Muscle of leg (tissue), 11 donors: Measurements from ENCODE around the gene SRGAP3. TPM values are rescaled to one million over a fixed set of nuclear protein-coding genes. Genes with fewer than 3 reads are reported as not detected.

Source experiments
- DNase-seq: peaks from one replicate; pipeline ENCODE4 v3.0.0; 2013
- H3K27ac ChIP-seq: one replicate; pipeline ENCODE4 v1.5.1; 2013; ENCODE audit warnings: mild to moderate bottlenecking, low read length, control low read depth
- H3K27me3 ChIP-seq: one replicate; pipeline ENCODE4 v1.6.1; 2013; ENCODE audit warnings: low read length; ENCODE audit not compliant: control insufficient read depth, insufficient read depth
- H3K36me3 ChIP-seq: one replicate; pipeline ENCODE4 v1.6.1; 2013; ENCODE audit warnings: low read length; ENCODE audit not compliant: control insufficient read depth, insufficient read depth
- H3K4me1 ChIP-seq: one replicate; pipeline ENCODE4 v1.6.1; 2013; ENCODE audit warnings: low read length; ENCODE audit not compliant: control insufficient read depth, insufficient read depth
- H3K4me3 ChIP-seq: one replicate; pipeline ENCODE4 v1.5.1; 2013; ENCODE audit warnings: low read length, control low read depth
- H3K9me3 ChIP-seq: replicated peaks from 2 replicates; pipeline ENCODE4 v1.6.1; 2013; ENCODE audit warnings: low read depth, low read length; ENCODE audit not compliant: control insufficient read depth
- WGBS: methylation state at CpG from one replicate; pipeline ENCODE4 v1.1.5; 2013; ENCODE audit warnings: missing lambda C conversion rate; ENCODE audit not compliant: insufficient coverage; 5-methylcytosine and 5-hydroxymethylcytosine counted together
- polyA plus RNA-seq, 8 donors: library from polyadenylated mRNA; unstranded; fragments of 120-200 nt; gene quantifications; one replicate each; pipeline versions ENCODE4 v1.2.1 to v1.2.3, GENCODE V29; 2013; ENCODE audit warnings: inconsistent platforms in 1 of 8, low replicate concordance in 1 of 8; ENCODE audit not compliant: insufficient read length in 8 of 8, insufficient read depth in 1 of 8
- total RNA-seq: library from RNA; stranded (reverse); fragments of 120-200 nt; gene quantifications from one replicate; pipeline ENCODE4 v1.2.4, GENCODE V29; 2013

SRGAP3 gene
- total and polyA plus RNA-seq, 9 donors, result 16.2 to 25.7 (median 20.2) TPM

GRCh38 chr3:9195390-9195789 lies 54.1 kb downstream of the SRGAP3 start:
- Histone ChIP-seq H3K27ac (no peak overlapping the region), H3K4me1 (peaks cover 14% of the 10 kb centered on the region), H3K27me3 (no peaks in the 10 kb centered on the region), H3K4me3 (no peak overlapping the region), H3K36me3 (peaks cover 4% of the 10 kb centered on the region), H3K9me3 (no peaks in the 10 kb centered on the region)
- WGBS, result 100% methylated on average over 2 of the region's 3 CpGs
- DNase-seq, result no peak

DNA sequence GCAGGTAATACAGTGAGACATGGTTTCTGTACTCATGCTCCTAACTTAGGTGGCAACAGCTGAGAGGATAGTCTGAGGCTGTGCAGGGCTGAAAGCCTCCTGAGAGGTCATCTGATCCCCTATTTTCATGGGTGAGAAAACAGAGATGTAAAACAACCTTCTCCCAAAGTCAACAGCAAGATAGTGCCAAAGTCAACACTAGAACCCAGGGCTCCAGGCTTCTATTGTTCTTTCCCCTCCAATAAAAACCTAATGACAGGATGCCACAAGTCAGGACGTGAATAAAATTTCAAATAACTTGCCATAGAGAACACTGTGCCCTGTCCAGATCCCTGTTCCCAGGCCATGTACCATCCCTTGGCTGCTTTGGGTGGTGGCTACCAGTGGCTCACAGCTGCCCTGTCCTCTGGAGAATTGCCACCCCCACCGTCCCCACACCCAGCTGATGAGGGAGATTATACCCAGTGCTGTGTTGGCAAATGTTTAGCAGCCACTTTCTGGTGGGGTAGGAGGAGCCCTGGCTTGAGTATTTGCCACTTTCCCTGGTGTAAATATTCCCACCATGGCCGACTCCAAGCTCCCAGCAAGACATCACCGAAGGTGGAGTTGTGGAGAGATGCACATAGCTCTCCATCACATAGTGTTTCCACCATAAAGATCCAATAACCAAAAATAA lies 54.8 kb downstream of the SRGAP3 start:
- Histone ChIP-seq H3K4me3 (no peak overlapping the region), H3K9me3 (no peaks in the 10 kb centered on the region), H3K27me3 (no peaks in the 10 kb centered on the region), H3K36me3 (peaks cover 4% of the 10 kb centered on the region), H3K27ac (no peak overlapping the region), H3K4me1 (peaks cover 14% of the 10 kb centered on the region)
- WGBS, result 100% methylated on average over 1 of the region's 4 CpGs
- DNase-seq, result no peak

DNA sequence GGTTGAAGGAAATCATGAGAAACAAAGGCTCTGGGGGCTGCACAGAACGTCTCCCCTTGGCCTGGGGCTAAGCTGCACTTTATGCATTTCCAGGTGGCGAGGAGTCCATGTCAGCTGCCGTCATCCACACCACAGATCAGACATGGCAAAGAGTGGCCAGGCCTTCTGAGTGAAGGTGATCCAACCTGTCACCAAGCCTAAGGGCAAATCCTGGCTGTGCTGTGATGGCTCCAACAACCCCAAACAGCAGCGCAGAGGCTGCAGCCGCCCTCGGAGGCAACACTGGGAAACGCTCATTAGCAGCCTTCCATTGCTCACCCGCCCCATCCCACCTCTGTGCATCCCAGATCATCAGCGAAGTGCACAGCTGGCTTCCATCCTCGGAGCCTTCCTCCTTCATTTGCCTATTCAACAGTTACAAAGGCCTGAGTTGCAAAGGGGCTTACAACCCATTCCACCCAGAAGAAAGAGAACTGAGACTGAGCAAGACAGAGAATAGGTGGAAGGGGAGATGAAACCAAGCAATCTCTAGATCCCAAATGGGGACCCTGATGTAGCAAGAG lies 55.7 kb downstream of the SRGAP3 start:
- no peaks in the 10 kb centered on the region for H3K27me3 ChIP-seq
- no peak overlapping the region for H3K4me3 ChIP-seq
- H3K27ac ChIP-seq, result no peak overlapping the region
- peaks cover 4% of the 10 kb centered on the region for H3K36me3 ChIP-seq
- 57% methylated on average over 8 of the region's 10 CpGs for WGBS
- no peaks in the 10 kb centered on the region for H3K9me3 ChIP-seq
- H3K4me1 ChIP-seq, result peaks cover 14% of the 10 kb centered on the region
- no peak for DNase-seq

GRCh38 chr3:9193211-9193610 lies 56.2 kb downstream of the SRGAP3 start:
- Histone ChIP-seq H3K4me3 (no peak overlapping the region), H3K36me3 (peaks cover 4% of the 10 kb centered on the region), H3K9me3 (no peaks in the 10 kb centered on the region), H3K4me1 (peaks cover 14% of the 10 kb centered on the region), H3K27ac (no peak overlapping the region), H3K27me3 (no peaks in the 10 kb centered on the region)
- DNase-seq, result no peak
- 90% methylated on average over 4 of the region's 4 CpGs for WGBS

- no peaks in the 10 kb centered on the region for H3K9me3 ChIP-seq
- no peaks in the 10 kb centered on the region for H3K27me3 ChIP-seq
- peaks cover 4% of the 10 kb centered on the region for H3K36me3 ChIP-seq
- DNase-seq, result no peak
- no peak overlapping the region for H3K27ac ChIP-seq
- no peak overlapping the region for H3K4me3 ChIP-seq
- H3K4me1 ChIP-seq, result peaks cover 14% of the 10 kb centered on the region
- 81% methylated on average over 8 of the region's 9 CpGs for WGBS
Measured at GRCh38 chr3:9192248-9193025, 57.0 kb downstream of the SRGAP3 start.

DNA sequence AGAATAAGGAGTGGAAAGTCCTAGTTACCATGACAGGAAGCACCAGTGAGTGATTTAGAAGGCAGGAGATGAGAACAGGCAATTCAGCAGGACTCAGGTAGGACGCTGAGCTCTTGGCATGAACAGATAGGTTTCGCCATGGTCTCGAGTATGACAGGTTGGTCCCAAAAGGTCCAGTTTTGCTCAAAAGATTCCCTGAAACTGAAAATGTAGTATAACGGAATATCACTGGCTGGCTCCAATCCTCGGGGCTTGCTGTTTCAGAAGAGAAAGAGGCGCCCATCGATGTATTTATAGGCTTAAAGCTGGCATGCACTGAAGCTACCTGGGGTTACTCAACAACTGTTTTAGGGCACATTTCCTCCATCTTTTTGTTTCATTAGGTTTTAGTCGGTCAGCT lies 59.2 kb downstream of the SRGAP3 start:
- 87% methylated on average over 7 of the region's 8 CpGs for WGBS

GRCh38 chr3:9188583-9188982 lies 60.9 kb downstream of the SRGAP3 start:
- no CpG with 5 or more reads among the region's 1 CpG for WGBS
- H3K36me3 ChIP-seq, result peaks cover under 1% of the 10 kb centered on the region
- no peaks in the 10 kb centered on the region for H3K27me3 ChIP-seq
- no peak overlapping the region for H3K27ac ChIP-seq
- peaks cover 20% of the 10 kb centered on the region for H3K4me1 ChIP-seq
- no peak overlapping the region for H3K4me3 ChIP-seq
- no peak for DNase-seq
- no peaks in the 10 kb centered on the region for H3K9me3 ChIP-seq

More for the DNA sequence above, 59.2 kb downstream of the SRGAP3 start:
- no peak overlapping the region for H3K27ac ChIP-seq
- peaks cover 4% of the 10 kb centered on the region for H3K36me3 ChIP-seq
- H3K4me3 ChIP-seq, result no peak overlapping the region
- peaks cover 13% of the 10 kb centered on the region for H3K4me1 ChIP-seq
- no peaks in the 10 kb centered on the region for H3K27me3 ChIP-seq
- no peak for DNase-seq
- H3K9me3 ChIP-seq, result no peaks in the 10 kb centered on the region

- Histone ChIP-seq H3K36me3 (no peaks in the 10 kb centered on the region), H3K4me1 (peaks cover 28% of the 10 kb centered on the region), H3K27me3 (no peaks in the 10 kb centered on the region), H3K27ac (no peak overlapping the region), H3K9me3 (no peaks in the 10 kb centered on the region), H3K4me3 (no peak overlapping the region)
- no peak for DNase-seq
- WGBS, result 74% methylated on average over 4 of the region's 5 CpGs
Measured at GRCh38 chr3:9185701-9186100, 63.7 kb downstream of the SRGAP3 start.

DNA sequence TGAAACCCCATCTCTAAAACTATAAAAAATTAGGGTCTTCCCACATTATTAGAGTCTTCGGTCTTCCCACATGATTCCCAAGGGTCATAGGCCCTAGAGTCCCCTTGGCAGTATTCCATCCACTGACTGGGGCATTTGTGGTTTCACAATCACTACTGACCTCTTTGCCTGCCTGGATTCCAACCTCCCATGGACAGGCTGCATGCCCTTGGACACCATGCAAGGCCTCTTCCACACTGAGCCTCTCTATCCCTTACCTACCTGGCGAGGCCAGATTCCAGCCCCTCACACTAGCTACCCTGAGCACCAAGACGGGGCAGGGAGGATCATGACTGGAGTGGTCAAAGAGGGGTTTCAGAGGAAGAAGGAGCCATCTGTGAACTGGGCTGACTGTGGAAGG lies 64.4 kb downstream of the SRGAP3 start:
- no peak for DNase-seq
- no peaks in the 10 kb centered on the region for H3K9me3 ChIP-seq
- 95% methylated on average over 2 of the region's 3 CpGs for WGBS
- no peaks in the 10 kb centered on the region for H3K36me3 ChIP-seq
- no peak overlapping the region for H3K27ac ChIP-seq
- H3K4me3 ChIP-seq, result no peak overlapping the region
- H3K4me1 ChIP-seq, result peaks cover 34% of the 10 kb centered on the region
- no peaks in the 10 kb centered on the region for H3K27me3 ChIP-seq

GRCh38 chr3:9184461-9184835 lies 65.0 kb downstream of the SRGAP3 start:
- WGBS, result 78% methylated on average over 2 of the region's 4 CpGs
- no peak overlapping the region for H3K27ac ChIP-seq
- DNase-seq, result no peak
- H3K4me1 ChIP-seq, result peaks cover 38% of the 10 kb centered on the region
- H3K9me3 ChIP-seq, result no peaks in the 10 kb centered on the region
- H3K27me3 ChIP-seq, result no peaks in the 10 kb centered on the region
- H3K4me3 ChIP-seq, result no peak overlapping the region
- H3K36me3 ChIP-seq, result no peaks in the 10 kb centered on the region
